DND-41 (cell line): Measurements from ENCODE around the gene RPS19.

Experiments
- CTCF ChIP-seq: IDR thresholded peaks from 2 replicates; pipeline ENCODE4 v1.5.1; 2012; ENCODE audit warnings: borderline replicate concordance, low read length, moderate library complexity, mild to moderate bottlenecking; ENCODE audit not compliant: poor library complexity, severe bottlenecking; ENCODE audit errors: extremely low read depth
- EZH2 ChIP-seq: IDR thresholded peaks from 3 replicates; pipeline ENCODE4 v1.6.1; 2012; ENCODE audit warnings: borderline replicate concordance, low read depth, mild to moderate bottlenecking, moderate library complexity, low read length, inconsistent platforms; ENCODE audit not compliant: severe bottlenecking

- TF ChIP-seq EZH2 (no peak), CTCF (no peak)
Measured at GRCh38 chr19:41851456-41851855, 8.6 kb upstream of the RPS19 start.
